Prostate gland (tissue), 2 donors: Measurements from ENCODE around the gene KCNIP3.

ENCODE experiments used
- POLR2A ChIP-seq: fragments of 450-650 bp; IDR thresholded peaks from one replicate; pipeline ENCODE4 v1.6.1; 2016; ENCODE audit warnings: antibody characterized with exemption, mild to moderate bottlenecking
- TF ChIP-seq, protein P1 (sequence below), 4 experiments: fragments of 200-600 bp in 2 of 4; fragments of 450-650 bp in 2 of 4; sonication (generic) in 2 of 4; IDR thresholded peaks; 1 replicate in 3 of 4; 2 replicates in 1 of 4; pipeline ENCODE4 v1.5.1; 2016 to 2019; ENCODE audit warnings: antibody characterized with exemption in 4 of 4, mild to moderate bottlenecking in 2 of 4, moderate library complexity in 2 of 4

DNA sequence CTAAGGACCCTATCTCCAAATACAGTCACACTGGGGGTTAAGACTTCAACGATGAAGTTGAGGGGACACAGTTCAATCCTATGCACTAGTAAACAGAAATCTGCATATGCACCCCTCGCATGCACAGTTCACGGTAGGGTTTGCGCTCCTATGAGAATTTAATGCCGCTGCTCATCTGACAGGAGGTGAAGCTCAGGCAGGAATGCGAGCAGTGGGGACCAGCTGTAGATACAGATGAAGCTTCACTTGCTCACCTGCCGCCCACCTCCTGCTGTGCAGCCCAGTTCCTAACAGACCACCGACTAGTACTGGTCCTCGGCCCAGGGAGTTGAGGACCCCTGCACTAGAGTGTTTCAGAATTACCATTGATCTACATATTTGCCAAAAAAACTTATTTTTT, 65.3 kb downstream of the KCNIP3 start:
- TF ChIP-seq, protein P1, sequence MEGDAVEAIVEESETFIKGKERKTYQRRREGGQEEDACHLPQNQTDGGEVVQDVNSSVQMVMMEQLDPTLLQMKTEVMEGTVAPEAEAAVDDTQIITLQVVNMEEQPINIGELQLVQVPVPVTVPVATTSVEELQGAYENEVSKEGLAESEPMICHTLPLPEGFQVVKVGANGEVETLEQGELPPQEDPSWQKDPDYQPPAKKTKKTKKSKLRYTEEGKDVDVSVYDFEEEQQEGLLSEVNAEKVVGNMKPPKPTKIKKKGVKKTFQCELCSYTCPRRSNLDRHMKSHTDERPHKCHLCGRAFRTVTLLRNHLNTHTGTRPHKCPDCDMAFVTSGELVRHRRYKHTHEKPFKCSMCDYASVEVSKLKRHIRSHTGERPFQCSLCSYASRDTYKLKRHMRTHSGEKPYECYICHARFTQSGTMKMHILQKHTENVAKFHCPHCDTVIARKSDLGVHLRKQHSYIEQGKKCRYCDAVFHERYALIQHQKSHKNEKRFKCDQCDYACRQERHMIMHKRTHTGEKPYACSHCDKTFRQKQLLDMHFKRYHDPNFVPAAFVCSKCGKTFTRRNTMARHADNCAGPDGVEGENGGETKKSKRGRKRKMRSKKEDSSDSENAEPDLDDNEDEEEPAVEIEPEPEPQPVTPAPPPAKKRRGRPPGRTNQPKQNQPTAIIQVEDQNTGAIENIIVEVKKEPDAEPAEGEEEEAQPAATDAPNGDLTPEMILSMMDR (IDR thresholded peaks at IDR 0.05), result no peak
- no peak for TF ChIP-seq POLR2A
